ENCODE results near the gene TWSG1.

DNA sequence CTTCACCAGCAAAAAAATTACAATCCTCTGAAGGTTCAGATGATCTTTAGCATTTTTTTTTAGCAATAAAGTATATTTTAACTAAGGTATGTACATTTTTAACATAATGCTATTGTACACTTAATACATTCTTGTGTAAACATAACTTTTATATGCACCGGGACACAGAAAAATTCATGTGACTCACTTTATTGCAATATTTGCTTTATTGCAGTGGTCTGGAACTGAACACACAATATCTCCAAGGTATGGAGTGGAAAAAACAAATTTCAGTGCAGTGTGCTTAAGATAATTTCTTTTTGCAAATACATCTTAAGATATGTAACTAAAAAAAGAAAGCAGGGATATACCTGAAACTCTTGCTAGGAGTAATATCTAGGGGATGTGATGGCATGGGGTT is 5.1 kb upstream of the TWSG1 start:
- TF ChIP-seq POLR2AphosphoS5 (IDR thresholded peaks at IDR 0.05; ENCODE audit: low read depth, low read length) (no peak), TAF1 (IDR thresholded peaks at IDR 0.05; ENCODE audit: borderline replicate concordance, low read depth, low read length) (no peak), POLR2A (IDR thresholded peaks at IDR 0.05; ENCODE audit: low read depth, low read length) (no peak)
